Mesenchymal stem cell (in vitro differentiated cells and primary cell): Measurements from ENCODE around the gene CCDC3.

ENCODE experiments used
- DNase-seq: peaks from one replicate; pipeline ENCODE4 v3.0.0-alpha.2; 2013
- H2AFZ ChIP-seq: one replicate; pipeline ENCODE4 v1.6.1; 2013; ENCODE audit warnings: low read depth, mild to moderate bottlenecking, control low read depth, inconsistent platforms, low read length, moderate library complexity
- H2AK5ac ChIP-seq: 2 replicates; pipeline ENCODE4 v1.6.1; 2013; ENCODE audit warnings: low read length, moderate library complexity, mild to moderate bottlenecking, inconsistent platforms; ENCODE audit not compliant: severe bottlenecking
- H2BK120ac ChIP-seq: one replicate; pipeline ENCODE4 v1.6.1; 2013; ENCODE audit warnings: low read depth, mild to moderate bottlenecking, inconsistent platforms, low read length, moderate library complexity
- H2BK12ac ChIP-seq, 2 experiments: one replicate each; pipeline ENCODE4 v1.6.1; 2013; ENCODE audit warnings: inconsistent platforms in 2 of 2, low read length in 2 of 2, mild to moderate bottlenecking in 2 of 2, moderate library complexity in 2 of 2, control low read depth in 1 of 2
- H2BK15ac ChIP-seq: one replicate; pipeline ENCODE4 v1.6.1; 2013; ENCODE audit warnings: mild to moderate bottlenecking, low read depth, inconsistent platforms; ENCODE audit not compliant: poor library complexity, severe bottlenecking
- H2BK5ac ChIP-seq: 2 replicates; pipeline ENCODE4 v1.6.1; 2013; ENCODE audit warnings: low read depth, mild to moderate bottlenecking, low read length, control low read depth, inconsistent platforms; ENCODE audit not compliant: poor library complexity, severe bottlenecking
- H3K14ac ChIP-seq, 2 experiments: one replicate each; pipeline ENCODE4 v1.6.1; 2013; ENCODE audit warnings: inconsistent platforms in 2 of 2, low read length in 2 of 2, control low read depth in 1 of 2, mild to moderate bottlenecking in 1 of 2, moderate library complexity in 1 of 2
- H3K18ac ChIP-seq, 2 experiments: one replicate each; pipeline ENCODE4 v1.6.1; 2013; ENCODE audit warnings: inconsistent platforms in 2 of 2, low read length in 2 of 2, control low read depth in 1 of 2, low read depth in 1 of 2, mild to moderate bottlenecking in 1 of 2
- H3K23ac ChIP-seq, 2 experiments: one replicate each; pipeline ENCODE4 v1.6.1; 2013; ENCODE audit warnings: inconsistent platforms in 2 of 2, low read length in 2 of 2, mild to moderate bottlenecking in 2 of 2, moderate library complexity in 2 of 2, control low read depth in 1 of 2
- H3K27ac ChIP-seq: 2 replicates; pipeline ENCODE4 v1.5.1; 2013; ENCODE audit warnings: mild to moderate bottlenecking, moderate library complexity, low read length, control low read depth, inconsistent platforms; ENCODE audit not compliant: poor library complexity, severe bottlenecking
- H3K27me3 ChIP-seq, 2 experiments: 2 replicates each; pipeline versions ENCODE4 v1.6.1 to v1.7.0; 2013; ENCODE audit warnings: low read length in 2 of 2, mild to moderate bottlenecking in 2 of 2, moderate library complexity in 2 of 2, control low read depth in 1 of 2, inconsistent platforms in 1 of 2; ENCODE audit not compliant: control insufficient read depth in 1 of 2, insufficient read depth in 1 of 2
- H3K36me3 ChIP-seq, 2 experiments: 2 replicates each; pipeline versions ENCODE4 v1.6.1 to v1.7.0; 2013; ENCODE audit warnings: low read length in 2 of 2, control low read depth in 1 of 2, inconsistent platforms in 1 of 2, low read depth in 1 of 2, mild to moderate bottlenecking in 1 of 2; ENCODE audit not compliant: insufficient read depth in 2 of 2, control insufficient read depth in 1 of 2
- H3K4ac ChIP-seq, 2 experiments: one replicate each; pipeline ENCODE4 v1.6.1; 2013; ENCODE audit warnings: inconsistent platforms in 2 of 2, low read length in 2 of 2, mild to moderate bottlenecking in 2 of 2, moderate library complexity in 2 of 2, control low read depth in 1 of 2, low read depth in 1 of 2
- H3K4me1 ChIP-seq: 2 replicates; pipeline ENCODE4 v1.6.1; 2013; ENCODE audit warnings: low read depth, low read length, control low read depth; ENCODE audit not compliant: control insufficient read depth, insufficient read depth
- H3K4me2 ChIP-seq: 2 replicates; pipeline ENCODE4 v1.6.1; 2013; ENCODE audit warnings: low read length, mild to moderate bottlenecking, inconsistent platforms; ENCODE audit not compliant: poor library complexity, severe bottlenecking
- H3K4me3 ChIP-seq, 2 experiments: 2 replicates each; pipeline versions ENCODE4 v1.5.1 to v1.7.0; 2013; ENCODE audit warnings: low read length in 2 of 2, mild to moderate bottlenecking in 2 of 2, control low read depth in 1 of 2, low read depth in 1 of 2; ENCODE audit not compliant: insufficient read depth in 1 of 2
- H3K79me1 ChIP-seq: replicated peaks from 2 replicates; pipeline ENCODE4 v1.6.1; 2013; ENCODE audit warnings: mild to moderate bottlenecking, control low read depth, low read length, inconsistent platforms; ENCODE audit not compliant: poor library complexity, severe bottlenecking
- H3K9ac ChIP-seq: 2 replicates; pipeline ENCODE4 v1.7.0; 2013; ENCODE audit warnings: mild to moderate bottlenecking, low read length, moderate library complexity
- H3K9me3 ChIP-seq: 2 replicates; pipeline ENCODE4 v1.7.0; 2013; ENCODE audit warnings: mild to moderate bottlenecking, low read length; ENCODE audit not compliant: control insufficient read depth
- H4K8ac ChIP-seq: one replicate; pipeline ENCODE4 v1.6.1; 2013; ENCODE audit warnings: inconsistent platforms, mild to moderate bottlenecking, low read length, moderate library complexity
- H4K91ac ChIP-seq: one replicate; pipeline ENCODE4 v1.6.1; 2013; ENCODE audit warnings: mild to moderate bottlenecking, low read length, inconsistent platforms
- WGBS: methylation state at CpG from one replicate; pipeline ENCODE4 v1.1.7; 2013; ENCODE audit warnings: mixed read lengths; 5-methylcytosine and 5-hydroxymethylcytosine counted together

Gene CCDC3

DNA sequence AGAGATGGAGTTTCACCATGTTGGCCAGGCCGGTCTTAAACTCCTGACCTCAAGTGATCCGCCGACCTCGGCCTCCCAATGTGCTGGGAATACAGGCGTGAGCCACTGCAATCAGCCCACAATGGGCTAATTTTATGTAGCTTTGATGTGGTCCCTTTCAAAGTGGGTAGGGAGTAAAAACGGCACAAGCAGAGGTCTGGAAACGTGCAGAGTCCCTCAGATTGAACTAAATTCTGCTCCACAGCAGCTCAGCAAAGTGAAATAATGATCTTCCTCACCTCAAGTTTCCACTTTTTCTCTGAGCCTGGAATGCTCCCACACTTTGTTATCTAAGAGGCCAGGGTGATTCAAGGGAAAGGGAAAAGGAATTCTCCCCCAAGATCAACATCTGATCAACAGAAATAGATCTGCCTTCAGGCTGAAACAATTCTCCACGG, 6.1 kb downstream of the CCDC3 start:
- Histone ChIP-seq H3K4me2 (no peak overlapping the region), H3K9ac (no peak overlapping the region), H3K14ac (no peak overlapping the region), H3K79me1 (no peaks in the 10 kb centered on the region), H2BK120ac (no peak overlapping the region), H3K36me3 (no peaks in the 10 kb centered on the region), H2AK5ac (no peak overlapping the region), H3K23ac (no peak overlapping the region), H2AFZ (no peak overlapping the region), H3K9me3 (no peaks in the 10 kb centered on the region), H2BK5ac (no peak overlapping the region), H2BK12ac (no peak overlapping the region), H3K27me3 (peaks cover 18 to 34% of the 10 kb centered on the region in 2 experiments), H4K8ac (no peak overlapping the region), H2BK15ac (no peak overlapping the region), H3K4ac (no peak overlapping the region), H3K4me1 (no peaks in the 10 kb centered on the region), H4K91ac (no peak overlapping the region), H3K18ac (no peak overlapping the region), H3K4me3 (no peak overlapping the region), H3K27ac (no peak overlapping the region)
- WGBS = 86% methylated on average over 7 of the region's 8 CpGs
- DNase-seq = no peak

DNA sequence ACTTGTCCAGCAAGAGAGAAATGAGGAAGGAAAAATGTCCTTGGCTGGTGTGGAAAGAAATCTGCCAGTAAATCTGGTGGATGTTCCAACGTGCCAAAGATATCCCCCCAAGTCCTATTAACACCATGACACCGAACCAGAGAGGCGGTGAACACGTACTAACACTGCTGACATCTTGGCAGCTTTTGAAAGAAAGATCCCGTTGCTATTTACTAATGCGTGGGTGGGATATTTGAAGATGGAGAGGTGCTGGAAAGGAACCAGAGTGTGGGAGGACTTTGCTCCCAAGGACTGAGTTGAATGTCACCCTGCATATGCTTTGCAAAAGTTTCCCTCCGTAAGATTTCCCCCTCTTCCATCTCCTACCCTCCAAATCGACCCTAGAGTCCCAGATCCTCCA, 7.9 kb downstream of the CCDC3 start:
- no peaks in the 10 kb centered on the region for H3K9me3 ChIP-seq
- no peak overlapping the region for H3K18ac ChIP-seq
- H3K27ac ChIP-seq = no peak overlapping the region
- H4K91ac ChIP-seq = no peak overlapping the region
- H2BK120ac ChIP-seq = no peak overlapping the region
- no peak overlapping the region for H3K14ac ChIP-seq
- no peak overlapping the region for H3K4me3 ChIP-seq
- H2AK5ac ChIP-seq = no peak overlapping the region
- H3K36me3 ChIP-seq = no peaks in the 10 kb centered on the region
- H3K23ac ChIP-seq = no peak overlapping the region
- WGBS = 93% methylated on average over 6 of the region's 8 CpGs
- H3K4me2 ChIP-seq = no peak overlapping the region
- peaks cover 7 to 23% of the 10 kb centered on the region in 2 experiments for H3K27me3 ChIP-seq
- no peak for DNase-seq
- H2BK5ac ChIP-seq = no peak overlapping the region
- no peak overlapping the region for H2AFZ ChIP-seq
- H2BK15ac ChIP-seq = no peak overlapping the region
- no peak overlapping the region for H2BK12ac ChIP-seq
- no peak overlapping the region for H4K8ac ChIP-seq
- no peak overlapping the region for H3K4ac ChIP-seq
- H3K79me1 ChIP-seq = no peaks in the 10 kb centered on the region
- H3K4me1 ChIP-seq = no peaks in the 10 kb centered on the region
- H3K9ac ChIP-seq = no peak overlapping the region

DNA sequence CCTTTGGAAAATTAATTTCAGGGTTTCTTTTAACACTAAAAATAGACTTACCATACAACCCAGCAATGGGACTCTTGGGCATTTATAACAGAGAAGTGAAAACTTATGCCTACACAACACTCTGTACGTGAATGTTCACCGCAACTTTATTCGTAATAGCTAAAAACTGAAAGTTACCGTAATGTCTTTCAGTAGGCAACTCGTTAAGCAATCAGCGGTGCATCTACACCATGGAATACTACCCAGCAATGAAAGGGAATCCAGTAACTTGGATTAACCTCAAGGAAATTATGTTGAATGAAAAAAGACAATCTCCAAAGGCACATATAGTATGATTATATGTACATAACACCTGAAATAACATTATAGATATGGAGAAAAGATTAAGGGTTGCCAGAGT, 16.2 kb downstream of the CCDC3 start:
- H2BK15ac ChIP-seq = no peak overlapping the region

DNA sequence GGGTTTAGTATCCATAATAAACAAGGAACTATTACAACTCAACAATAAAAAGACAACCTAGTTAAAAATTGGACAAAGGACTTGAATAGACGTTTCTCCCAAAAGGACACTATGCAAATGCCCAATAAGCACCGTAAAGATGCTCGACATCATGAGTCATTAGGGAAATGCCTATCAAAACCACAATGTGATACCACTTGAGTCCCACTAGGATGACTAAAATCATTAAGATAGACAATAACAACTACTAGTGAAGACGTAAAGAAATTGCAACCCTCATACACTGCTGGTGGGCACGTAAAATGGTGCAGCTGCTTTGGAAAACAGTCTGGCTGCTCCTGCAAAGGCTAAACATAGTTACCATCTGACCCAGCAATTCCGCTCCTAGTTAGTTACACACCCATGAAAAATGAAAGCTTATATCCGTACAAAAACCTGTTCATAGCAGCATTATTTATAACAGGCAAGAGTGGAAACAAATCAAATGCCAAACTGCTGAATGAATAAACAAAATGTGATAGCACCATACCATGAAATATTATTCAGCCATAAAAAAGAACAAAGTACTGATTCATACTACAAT, 17.3 kb downstream of the CCDC3 start:
- Histone ChIP-seq H3K14ac (no peak overlapping the region), H2BK12ac (no peak overlapping the region), H3K4me3 (no peak overlapping the region), H3K4me2 (no peak overlapping the region), H2BK120ac (no peak overlapping the region), H2AFZ (no peak overlapping the region), H3K18ac (no peak overlapping the region), H3K27me3 (peaks cover 13 to 15% of the 10 kb centered on the region in 2 experiments), H4K91ac (no peak overlapping the region), H2BK5ac (no peak overlapping the region), H3K79me1 (no peaks in the 10 kb centered on the region), H2AK5ac (no peak overlapping the region), H3K4ac (no peak overlapping the region), H4K8ac (no peak overlapping the region), H3K27ac (no peak overlapping the region), H2BK15ac (no peak overlapping the region), H3K9me3 (peaks cover 11% of the 10 kb centered on the region), H3K23ac (no peak overlapping the region), H3K9ac (no peak overlapping the region), H3K4me1 (no peaks in the 10 kb centered on the region), H3K36me3 (no peaks in the 10 kb centered on the region)
- 22% methylated on average over 7 of the region's 7 CpGs for WGBS
- peak; percentile 93 for DNase-seq

More for the DNA sequence above, 16.2 kb downstream of the CCDC3 start:
- H3K14ac ChIP-seq = no peak overlapping the region
- no peak overlapping the region for H3K4ac ChIP-seq
- H3K18ac ChIP-seq = no peak overlapping the region
- no peak overlapping the region for H2BK120ac ChIP-seq
- H3K4me2 ChIP-seq = no peak overlapping the region
- H3K36me3 ChIP-seq = no peaks in the 10 kb centered on the region
- H3K4me1 ChIP-seq = no peaks in the 10 kb centered on the region
- H3K79me1 ChIP-seq = no peaks in the 10 kb centered on the region
- H2AK5ac ChIP-seq = no peak overlapping the region
- H3K27ac ChIP-seq = no peak overlapping the region
- H2BK12ac ChIP-seq = no peak overlapping the region
- H3K4me3 ChIP-seq = no peak overlapping the region
- H3K23ac ChIP-seq = no peak overlapping the region
- no peak overlapping the region for H4K8ac ChIP-seq
- no peak overlapping the region for H2BK5ac ChIP-seq
- H3K9me3 ChIP-seq = peaks cover 11% of the 10 kb centered on the region
- H4K91ac ChIP-seq = no peak overlapping the region
- no peak overlapping the region for H2AFZ ChIP-seq
- 96% methylated on average over 6 of the region's 6 CpGs for WGBS
- H3K27me3 ChIP-seq = peaks cover 3 to 5% of the 10 kb centered on the region in 2 experiments
- H3K9ac ChIP-seq = no peak overlapping the region
- DNase-seq = no peak
